ENCODE data around the gene RUNX1.
A peak's percentile ranks its signal among the peaks of the same experiment; 100 is the strongest.

Gene RUNX1

DNA sequence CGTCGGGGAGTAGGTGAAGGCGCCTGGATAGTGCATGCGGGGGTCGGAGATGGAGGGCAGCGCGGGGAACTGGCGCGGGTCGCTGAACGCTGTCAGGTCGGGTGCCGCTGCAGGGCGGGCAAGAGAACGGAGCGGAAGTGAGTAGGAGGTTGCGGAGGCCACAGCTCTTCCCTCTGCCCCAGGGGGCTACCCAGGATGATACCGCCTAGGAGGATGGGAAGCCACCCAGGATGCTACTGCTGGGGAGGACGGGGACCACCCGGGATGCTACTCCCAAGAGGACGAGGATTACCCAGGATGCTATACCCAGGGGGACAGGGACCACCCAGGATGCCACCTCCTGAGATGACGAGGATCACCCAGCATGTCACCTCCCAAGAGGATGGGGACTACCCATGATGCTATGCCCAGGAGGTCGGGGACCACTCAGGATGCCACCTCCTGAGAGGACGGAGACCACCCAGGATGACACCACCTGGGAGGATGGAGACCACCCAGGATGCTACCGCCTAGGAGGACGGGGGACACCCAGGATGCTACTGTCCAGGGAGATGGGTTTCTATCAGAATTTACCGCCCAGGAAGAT is 256.5 kb downstream of the RUNX1 start:
- no peak for TF ChIP-seq CTCF (IDR thresholded peaks at IDR 0.05)
- H3K27me3 ChIP-seq, result no peaks in the 10 kb centered on the region
- peaks cover 78% of the 10 kb centered on the region for H3K36me3 ChIP-seq
- no peak overlapping the region for H3K4me3 ChIP-seq (ENCODE audit: low read depth in 1 of 2, low read length in 1 of 2)
- no peaks in the 10 kb centered on the region for H3K9me3 ChIP-seq
- no peak overlapping the region for H3K27ac ChIP-seq
- no peaks in the 10 kb centered on the region for H3K4me1 ChIP-seq (ENCODE audit: control insufficient read depth in 1 of 2, insufficient read depth in 1 of 2, low read depth in 1 of 2, low read length in 1 of 2)

DNA sequence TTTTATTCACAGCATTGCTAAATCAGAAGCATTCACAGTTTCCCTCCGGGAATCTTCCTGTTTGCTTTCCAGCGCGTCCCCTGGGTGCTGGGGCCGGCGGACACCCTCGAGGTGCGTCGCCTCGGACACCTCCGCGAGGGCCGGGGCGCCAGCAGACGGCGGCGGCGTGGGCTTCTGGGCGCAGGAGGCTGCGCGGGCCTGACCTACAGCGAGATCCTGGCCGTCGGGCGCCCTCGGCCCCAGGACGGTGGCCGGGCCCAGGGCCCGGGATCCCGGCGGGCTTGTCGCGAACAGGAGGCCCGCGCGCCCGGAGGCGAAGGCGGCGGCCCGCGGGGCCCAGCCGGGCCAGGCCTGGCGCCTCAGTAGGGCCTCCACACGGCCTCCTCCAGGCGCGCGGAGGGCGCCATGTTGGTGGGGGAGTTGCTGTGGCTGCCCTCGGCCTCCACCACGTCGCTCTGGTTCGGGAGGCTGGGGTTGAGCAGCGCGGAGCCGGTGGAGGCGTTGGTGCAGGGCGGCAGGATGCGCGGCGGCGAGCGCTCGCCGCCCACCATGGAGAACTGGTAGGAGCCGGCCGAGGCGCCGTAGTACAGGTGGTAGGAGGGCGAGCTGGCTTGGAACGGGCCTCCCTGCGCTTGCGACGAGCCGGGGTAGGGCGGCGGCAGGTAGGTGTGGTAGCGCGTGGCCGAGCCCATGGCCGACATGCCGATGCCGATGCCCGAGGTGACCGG is 257.2 kb downstream of the RUNX1 start:
- H3K27ac ChIP-seq, result no peak overlapping the region
- TF ChIP-seq CTCF (IDR thresholded peaks at IDR 0.05), result no peak
- no peak overlapping the region for H3K4me3 ChIP-seq (ENCODE audit: low read depth in 1 of 2, low read length in 1 of 2)
- no peaks in the 10 kb centered on the region for H3K4me1 ChIP-seq (ENCODE audit: control insufficient read depth in 1 of 2, insufficient read depth in 1 of 2, low read depth in 1 of 2, low read length in 1 of 2)
- H3K27me3 ChIP-seq, result no peaks in the 10 kb centered on the region
- H3K36me3 ChIP-seq, result peaks cover 72% of the 10 kb centered on the region
- no peaks in the 10 kb centered on the region for H3K9me3 ChIP-seq

DNA sequence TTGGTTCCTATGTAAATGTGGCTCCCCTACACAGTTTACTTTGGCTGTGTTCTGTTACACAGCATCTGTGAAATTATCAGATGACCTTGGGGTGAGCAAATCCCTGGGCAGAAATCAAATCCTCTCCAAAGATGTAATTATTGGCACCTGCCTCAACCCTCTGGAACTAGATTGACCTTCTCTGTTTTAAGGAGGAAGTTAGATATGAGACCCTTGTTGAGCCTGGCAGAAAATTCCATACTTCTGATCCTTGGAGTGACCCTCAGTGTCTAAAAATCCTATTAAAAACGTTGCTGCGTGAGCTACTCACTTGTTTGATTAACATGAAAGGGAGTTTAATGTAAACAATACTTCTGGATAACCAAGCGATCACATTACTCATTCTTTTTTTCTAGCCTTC is 258.3 kb downstream of the RUNX1 start:
- no peaks in the 10 kb centered on the region for H3K9me3 ChIP-seq
- no peaks in the 10 kb centered on the region for H3K27me3 ChIP-seq
- no peak for TF ChIP-seq CTCF (IDR thresholded peaks at IDR 0.05)
- no peaks in the 10 kb centered on the region for H3K4me1 ChIP-seq (ENCODE audit: control insufficient read depth in 1 of 2, insufficient read depth in 1 of 2, low read depth in 1 of 2, low read length in 1 of 2)
- H3K36me3 ChIP-seq, result peaks cover 61% of the 10 kb centered on the region
- H3K27ac ChIP-seq, result no peak overlapping the region
- H3K4me3 ChIP-seq (ENCODE audit: low read depth in 1 of 2, low read length in 1 of 2), result no peak overlapping the region

DNA sequence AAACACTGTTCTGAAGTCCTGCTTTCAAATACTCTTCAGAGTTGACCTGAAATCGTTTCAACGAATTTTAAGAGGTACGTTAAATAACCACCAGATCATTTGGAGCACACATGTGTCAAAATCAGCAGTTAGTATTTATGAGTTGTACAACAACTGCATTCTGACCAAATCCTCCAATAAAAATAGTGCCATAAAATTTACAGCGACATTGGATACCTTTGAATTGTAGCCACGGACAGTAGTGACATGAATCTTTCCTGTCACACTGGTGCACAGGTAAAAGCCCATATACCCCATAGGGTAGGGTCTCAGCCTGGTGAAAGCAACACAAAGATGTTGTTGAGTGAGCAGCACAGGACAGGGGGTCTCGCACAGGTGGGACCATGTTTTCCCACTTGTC is 258.8 kb downstream of the RUNX1 start:
- Histone ChIP-seq H3K27me3 (no peaks in the 10 kb centered on the region), H3K27ac (no peak overlapping the region), H3K9me3 (no peaks in the 10 kb centered on the region), H3K4me3 (ENCODE audit: low read depth in 1 of 2, low read length in 1 of 2) (no peak overlapping the region), H3K36me3 (peaks cover 56% of the 10 kb centered on the region), H3K4me1 (ENCODE audit: control insufficient read depth in 1 of 2, insufficient read depth in 1 of 2, low read depth in 1 of 2, low read length in 1 of 2) (no peaks in the 10 kb centered on the region)
- no peak for TF ChIP-seq CTCF (IDR thresholded peaks at IDR 0.05)

- Histone ChIP-seq H3K36me3 (peaks cover 43% of the 10 kb centered on the region), H3K27ac (peak overlapping the region; percentile 9), H3K4me3 (ENCODE audit: low read depth in 1 of 2, low read length in 1 of 2) (no peak overlapping the region), H3K27me3 (no peaks in the 10 kb centered on the region), H3K4me1 (ENCODE audit: control insufficient read depth in 1 of 2, insufficient read depth in 1 of 2, low read depth in 1 of 2, low read length in 1 of 2) (no peaks in the 10 kb centered on the region), H3K9me3 (no peaks in the 10 kb centered on the region)
- TF ChIP-seq CTCF (IDR thresholded peaks at IDR 0.05), result no peak
Observed at GRCh38 chr21:34788879-34789278, 260.2 kb downstream of the RUNX1 start.
